Activated B cell treated with CpG ODN at 0.5 μM for 24 hours (primary cell): ENCODE measurements around the gene ROPN1B. TPM values are rescaled to one million over a fixed set of nuclear protein-coding genes. Genes with fewer than 3 reads are reported as not detected.
A peak's percentile ranks its signal among the peaks of the same experiment; 100 is the strongest.
"Not testable (repeated sequence)": the region's sequence is repeated elsewhere in the genome, so short reads cannot be mapped to it uniquely, and the experiment has no call there.

Source experiments
- ATAC-seq: fragments of 200-7000 bp; cut with Tn5 transposase; one replicate; pipeline ENCODE4 v1.10.0; 2021; ENCODE audit warnings: low read depth, mild to moderate bottlenecking, moderate library complexity
- CTCF ChIA-PET: fragments of 350-600 bp; sonication (Branson Sonifier 250); formaldehyde crosslinking; loops from one replicate; lab custom pipeline; 2021; ENCODE audit warnings: antibody characterized with exemption; lab: Charles Lee
- POLR2A ChIA-PET: fragments of 350-600 bp; sonication (Branson Sonifier 250); formaldehyde crosslinking; loops from one replicate; lab custom pipeline; 2021; ENCODE audit warnings: antibody characterized with exemption; lab: Charles Lee
- DNase-seq: peaks from one replicate; pipeline ENCODE4 v3.0.0; 2022
- H3K27ac Mint-ChIP-seq: one replicate; pipeline ENCODE4 v1.8.0; 2020; ENCODE audit warnings: mixed read lengths
- H3K27me3 Mint-ChIP-seq: one replicate; pipeline ENCODE4 v1.8.0; 2021; ENCODE audit warnings: mixed read lengths
- H3K36me3 Mint-ChIP-seq: one replicate; pipeline ENCODE4 v1.8.0; 2021; ENCODE audit warnings: low read depth, mixed read lengths
- H3K4me1 Mint-ChIP-seq: one replicate; pipeline ENCODE4 v1.8.0; 2021; ENCODE audit warnings: mixed read lengths
- H3K4me3 Mint-ChIP-seq: one replicate; pipeline ENCODE4 v1.8.0; 2020; ENCODE audit warnings: mild to moderate bottlenecking, mixed read lengths
- H3K9me3 Mint-ChIP-seq: one replicate; pipeline ENCODE4 v1.8.0; 2020; ENCODE audit warnings: mixed read lengths
- intact Hi-C: fragments of 100-400 bp; cut with micrococcal nuclease; formaldehyde crosslinking; loops from one replicate; pipeline ENCODE4 v1.15.1; 2024
- total RNA-seq: library from RNA; stranded (reverse); gene quantifications from 2 replicates; pipeline ENCODE4 v1.2.3, GENCODE V29; 2022
- TF ChIP-seq, protein P1 (sequence below): fragments of 200-600 bp; IDR thresholded peaks from one replicate; pipeline ENCODE4 v1.8.0; 2022; ENCODE audit warnings: antibody characterized with exemption, mild to moderate bottlenecking

The ROPN1B gene
- total RNA-seq, 1 donor from 2014 or later, result not detected

DNA sequence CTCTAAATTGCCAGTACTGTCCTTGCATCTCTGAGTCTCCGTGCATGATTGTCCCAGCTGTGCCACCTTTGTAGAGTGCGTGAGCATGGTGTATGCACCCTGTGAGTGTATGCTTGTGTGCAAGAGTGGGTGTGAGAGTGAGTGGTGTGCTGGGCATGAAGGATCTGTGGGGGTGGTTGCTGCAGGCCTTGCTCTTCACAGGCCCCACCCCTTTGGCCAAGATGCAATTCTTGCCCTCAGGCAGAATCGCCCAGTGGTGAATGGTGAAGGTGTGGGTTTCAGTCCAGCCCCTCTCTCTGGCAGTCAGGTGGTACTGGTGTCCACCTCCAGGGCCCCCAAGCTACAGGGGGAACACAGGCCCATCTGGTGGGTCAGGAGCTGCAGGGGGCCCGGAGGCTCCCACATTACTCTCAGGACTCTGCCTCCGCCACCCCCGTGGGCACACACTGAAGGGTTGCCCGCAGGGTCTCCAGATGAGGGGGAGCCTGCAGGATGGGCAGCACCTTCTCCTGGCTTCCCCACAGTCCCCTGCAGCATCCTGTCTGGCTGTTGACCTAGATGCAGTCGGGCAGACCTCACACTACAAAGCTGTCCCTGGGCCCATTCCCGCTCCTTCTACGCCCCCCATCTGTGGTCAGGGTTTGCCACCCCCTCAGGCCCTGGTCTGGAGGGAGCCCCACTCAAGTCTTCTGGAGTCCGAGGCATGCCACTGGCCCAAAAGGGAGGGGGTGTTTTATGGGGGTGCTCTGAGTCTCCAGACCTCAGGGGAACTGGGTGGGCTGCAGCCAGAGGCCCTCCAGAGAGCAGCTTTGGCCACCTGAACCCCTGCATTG, 8.3 kb upstream of the ROPN1B start:
- POLR2A ChIA-PET, result no interaction called here
- no peak overlapping the region for H3K27ac Mint-ChIP-seq
- H3K27me3 Mint-ChIP-seq, result peaks cover 20% of the 10 kb centered on the region
- H3K4me1 Mint-ChIP-seq, result no peaks in the 10 kb centered on the region
- CTCF ChIA-PET, result no interaction called here
- H3K9me3 Mint-ChIP-seq, result peaks cover 2% of the 10 kb centered on the region
- ATAC-seq, result no peak
- no peaks in the 10 kb centered on the region for H3K36me3 Mint-ChIP-seq
- H3K4me3 Mint-ChIP-seq, result no peak overlapping the region
- TF ChIP-seq, protein P1, sequence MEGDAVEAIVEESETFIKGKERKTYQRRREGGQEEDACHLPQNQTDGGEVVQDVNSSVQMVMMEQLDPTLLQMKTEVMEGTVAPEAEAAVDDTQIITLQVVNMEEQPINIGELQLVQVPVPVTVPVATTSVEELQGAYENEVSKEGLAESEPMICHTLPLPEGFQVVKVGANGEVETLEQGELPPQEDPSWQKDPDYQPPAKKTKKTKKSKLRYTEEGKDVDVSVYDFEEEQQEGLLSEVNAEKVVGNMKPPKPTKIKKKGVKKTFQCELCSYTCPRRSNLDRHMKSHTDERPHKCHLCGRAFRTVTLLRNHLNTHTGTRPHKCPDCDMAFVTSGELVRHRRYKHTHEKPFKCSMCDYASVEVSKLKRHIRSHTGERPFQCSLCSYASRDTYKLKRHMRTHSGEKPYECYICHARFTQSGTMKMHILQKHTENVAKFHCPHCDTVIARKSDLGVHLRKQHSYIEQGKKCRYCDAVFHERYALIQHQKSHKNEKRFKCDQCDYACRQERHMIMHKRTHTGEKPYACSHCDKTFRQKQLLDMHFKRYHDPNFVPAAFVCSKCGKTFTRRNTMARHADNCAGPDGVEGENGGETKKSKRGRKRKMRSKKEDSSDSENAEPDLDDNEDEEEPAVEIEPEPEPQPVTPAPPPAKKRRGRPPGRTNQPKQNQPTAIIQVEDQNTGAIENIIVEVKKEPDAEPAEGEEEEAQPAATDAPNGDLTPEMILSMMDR, result no peak
- intact Hi-C loops, result no loop called here
- DNase-seq, result no peak

DNA sequence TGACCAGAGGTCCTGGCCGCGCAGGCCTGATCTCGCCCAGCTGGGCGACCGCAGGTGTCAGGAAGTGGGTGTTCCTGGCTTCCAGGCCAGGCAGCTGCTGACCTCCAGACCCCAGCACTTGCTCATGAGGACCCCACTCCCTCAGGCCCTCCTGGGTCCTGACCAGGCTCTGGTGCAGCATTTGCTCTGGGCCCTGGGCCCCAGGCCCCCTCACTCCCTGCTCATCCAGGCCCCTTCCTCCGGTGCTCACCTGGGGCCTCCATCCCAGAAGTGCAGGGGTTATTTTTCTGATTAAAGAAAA, 7.7 kb upstream of the ROPN1B start:
- no peak overlapping the region for H3K4me3 Mint-ChIP-seq
- POLR2A ChIA-PET, result no interaction called here
- no peaks in the 10 kb centered on the region for H3K4me1 Mint-ChIP-seq
- H3K36me3 Mint-ChIP-seq, result no peaks in the 10 kb centered on the region
- ATAC-seq (no peak), DNase-seq (no peak)
- H3K9me3 Mint-ChIP-seq, result peaks cover 2% of the 10 kb centered on the region
- intact Hi-C loops, result no loop called here
- no peak overlapping the region for H3K27ac Mint-ChIP-seq
- H3K27me3 Mint-ChIP-seq, result peaks cover 20% of the 10 kb centered on the region
- TF ChIP-seq, protein P1, result no peak
- CTCF ChIA-PET, result no interaction called here

DNA sequence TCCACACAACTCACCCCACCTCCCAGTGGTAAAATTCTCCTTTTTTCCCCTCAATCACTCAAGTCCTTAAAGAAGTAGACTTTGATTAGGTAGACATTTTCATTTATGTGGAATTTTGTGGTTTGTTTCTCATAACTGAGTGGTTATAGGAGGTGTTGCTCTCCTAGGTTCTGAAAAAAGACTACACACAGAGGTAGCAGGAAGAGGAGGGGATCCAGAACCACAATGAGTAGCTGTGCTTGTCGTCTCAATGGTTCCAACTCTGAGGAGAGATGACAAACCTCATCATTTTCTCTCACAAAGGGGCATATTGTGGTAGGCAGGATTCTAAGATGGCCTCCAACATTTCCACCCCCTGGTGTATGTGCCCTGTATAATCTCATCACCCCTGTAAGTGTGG, 5.1 kb upstream of the ROPN1B start:
- ATAC-seq, POLR2A ChIA-PET, CTCF ChIA-PET, intact Hi-C loops, H3K4me3 Mint-ChIP-seq, DNase-seq, H3K9me3 Mint-ChIP-seq, H3K27ac Mint-ChIP-seq, H3K36me3 Mint-ChIP-seq, H3K4me1 Mint-ChIP-seq: not testable (repeated sequence)
- H3K27me3 Mint-ChIP-seq, result peaks cover 10% of the 10 kb centered on the region

DNA sequence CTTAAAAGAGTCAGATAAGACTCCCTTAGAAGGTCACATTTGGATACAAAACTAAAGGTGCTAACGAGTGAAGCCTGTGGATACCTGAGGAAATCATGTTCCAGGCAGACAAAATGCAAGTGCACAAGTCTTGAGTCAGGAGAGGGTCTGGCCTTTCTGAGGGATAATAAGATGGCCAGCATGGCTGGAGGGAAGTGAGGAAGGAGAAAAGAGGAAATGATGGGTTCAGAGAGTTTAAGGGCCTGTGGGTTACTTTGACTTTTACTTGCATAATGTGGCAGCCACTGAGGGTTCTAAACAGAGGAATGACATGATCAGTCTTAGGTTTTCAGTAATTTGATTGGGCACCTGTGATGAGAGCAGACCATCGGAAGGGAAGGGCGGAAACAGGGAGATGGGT, 3.5 kb upstream of the ROPN1B start:
- Mint-ChIP-seq H3K9me3 (no peaks in the 10 kb centered on the region), H3K27me3 (peaks cover 10% of the 10 kb centered on the region), H3K36me3 (no peaks in the 10 kb centered on the region), H3K27ac (no peak overlapping the region), H3K4me3 (no peak overlapping the region), H3K4me1 (no peaks in the 10 kb centered on the region)
- intact Hi-C loops, result no loop called here
- POLR2A ChIA-PET, result no interaction called here
- DNase-seq, result no peak
- TF ChIP-seq, protein P1, result no peak
- no peak for ATAC-seq
- CTCF ChIA-PET, result no interaction called here

DNA sequence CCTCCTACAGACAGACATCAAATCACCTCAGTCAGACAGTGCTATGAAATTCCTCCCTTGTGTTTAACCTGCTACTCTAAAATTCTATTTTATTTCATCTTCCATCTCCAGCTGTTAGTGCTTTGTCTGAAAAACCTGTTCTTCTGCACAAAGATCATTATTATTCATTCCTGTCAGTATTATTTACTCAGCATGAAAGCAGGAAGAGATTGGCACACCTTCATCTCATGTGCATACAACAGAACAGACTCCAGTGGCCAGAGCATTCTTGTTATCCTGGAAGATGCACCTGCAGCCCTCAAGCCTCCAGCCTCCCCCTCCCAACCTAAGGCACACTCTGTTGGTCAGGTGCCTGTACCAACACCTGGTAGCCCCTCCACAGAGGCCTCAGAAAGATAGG, 1.8 kb upstream of the ROPN1B start:
- ATAC-seq (no peak), DNase-seq (no peak)
- Mint-ChIP-seq H3K36me3 (no peaks in the 10 kb centered on the region), H3K9me3 (no peaks in the 10 kb centered on the region), H3K27ac (no peak overlapping the region), H3K27me3 (peaks cover 16% of the 10 kb centered on the region), H3K4me1 (peaks cover 4% of the 10 kb centered on the region), H3K4me3 (no peak overlapping the region)
- intact Hi-C loops, result no loop called here
- TF ChIP-seq, protein P1, result no peak
- ChIA-PET POLR2A (interaction anchor here (0.6 kb wide), 1 partner anchor 117 kb away, joined by 3 read pairs; the partner anchor contains the start of gene SLC41A3), CTCF (no interaction called here)

DNA sequence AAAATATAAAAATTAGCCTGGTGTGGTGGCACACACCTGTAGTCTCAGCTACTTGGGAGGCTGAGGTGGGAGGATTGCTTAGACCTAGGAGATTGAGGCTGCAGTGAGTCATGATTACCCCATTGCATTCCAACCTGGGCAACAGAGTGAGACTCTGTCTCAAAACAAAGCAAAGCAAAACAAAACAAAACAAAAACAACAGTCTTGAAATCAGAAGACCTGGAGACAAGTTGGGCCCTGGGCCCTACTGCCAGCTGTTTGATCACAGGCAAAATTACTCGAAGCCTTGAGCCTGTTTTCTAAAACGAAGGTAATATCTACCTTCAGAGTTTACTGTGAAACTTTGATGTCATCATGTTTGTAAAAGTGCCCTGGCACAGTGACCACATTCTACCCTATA, 857 bp upstream of the ROPN1B start:
- H3K4me3 Mint-ChIP-seq, CTCF ChIA-PET, intact Hi-C loops, ATAC-seq, POLR2A ChIA-PET, H3K4me1 Mint-ChIP-seq, H3K27ac Mint-ChIP-seq, H3K36me3 Mint-ChIP-seq, DNase-seq, H3K9me3 Mint-ChIP-seq: not testable (repeated sequence)
- H3K27me3 Mint-ChIP-seq, result peaks cover 19% of the 10 kb centered on the region

DNA sequence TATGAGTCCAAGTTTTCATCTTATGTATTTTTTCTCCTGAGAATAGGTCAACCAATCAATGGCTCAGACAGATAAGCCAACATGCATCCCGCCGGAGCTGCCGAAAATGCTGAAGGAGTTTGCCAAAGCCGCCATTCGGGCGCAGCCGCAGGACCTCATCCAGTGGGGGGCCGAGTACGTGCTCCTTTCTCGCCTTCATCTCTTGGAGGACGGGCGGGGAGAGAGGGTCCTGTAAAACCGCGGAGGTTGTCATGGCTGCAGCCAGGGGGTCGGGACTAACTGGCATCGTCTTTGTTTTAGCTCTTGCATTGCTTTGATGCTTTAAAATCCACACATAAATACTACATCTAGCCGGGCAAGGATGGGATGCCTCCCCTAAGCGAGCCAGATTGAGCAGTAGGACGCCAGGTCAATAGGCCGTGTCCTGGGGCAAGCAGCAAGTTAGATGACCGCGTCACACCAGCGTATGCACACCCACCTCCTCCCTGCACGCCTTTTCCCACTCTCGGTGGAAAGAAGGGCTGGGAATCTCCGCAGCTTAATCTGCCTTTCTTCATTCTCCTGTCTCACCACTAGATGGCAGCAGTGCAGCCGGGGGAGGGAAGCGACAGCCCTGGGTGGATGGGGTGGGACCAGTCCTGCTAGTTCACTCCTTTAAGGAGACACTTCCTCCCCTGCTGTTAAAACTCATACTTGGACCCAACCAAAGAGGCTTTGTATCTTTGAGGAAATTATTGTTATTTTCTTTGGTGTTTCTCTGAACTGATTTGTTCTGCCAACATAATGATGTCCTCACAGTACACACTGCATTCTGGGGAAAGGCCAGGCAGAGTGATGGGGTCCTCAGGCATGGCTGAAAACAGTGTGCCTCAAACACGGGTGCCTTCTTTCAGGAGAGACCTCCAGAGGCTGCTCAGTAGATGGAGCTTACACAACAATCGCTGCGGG, 3.3 kb downstream of the ROPN1B start:
- H3K4me1 Mint-ChIP-seq, CTCF ChIA-PET, DNase-seq, POLR2A ChIA-PET, H3K36me3 Mint-ChIP-seq, H3K9me3 Mint-ChIP-seq, H3K27ac Mint-ChIP-seq, H3K4me3 Mint-ChIP-seq: not testable (repeated sequence)
- ATAC-seq, result peak; percentile 69
- peaks cover 14% of the 10 kb centered on the region for H3K27me3 Mint-ChIP-seq
- intact Hi-C loops, result loop anchor here (2.0 to 5.0 kb wide), 3 partner anchors 110 to 417 kb away; partner anchors contain the start of gene SLC41A3
